Common myeloid progenitor, CD34-positive (primary cell): ENCODE data around the gene ALDH5A1.

ENCODE experiments used
- CTCF ChIA-PET: fragments of 350-600 bp; sonication (Branson Sonifier 250); formaldehyde crosslinking; loops from one replicate; lab custom pipeline; 2021; ENCODE audit warnings: antibody characterized with exemption; lab: Charles Lee
- POLR2A ChIA-PET: fragments of 350-600 bp; sonication (Branson Sonifier 250); formaldehyde crosslinking; loops from one replicate; lab custom pipeline; 2021; ENCODE audit warnings: antibody characterized with exemption; lab: Charles Lee
- DNase-seq, 3 donors: peaks; one replicate each; pipeline versions ENCODE4 v3.0.0 to v3.0.0-alpha.2; 2013
- H3K27ac ChIP-seq, 2 experiments: 1 replicate in 1 of 2; 2 replicates in 1 of 2; pipeline ENCODE4 v1.7.0; 2013; ENCODE audit warnings: inconsistent platforms in 2 of 2, low read length in 2 of 2, mild to moderate bottlenecking in 2 of 2, low read depth in 1 of 2, moderate library complexity in 1 of 2; ENCODE audit not compliant: severe bottlenecking in 2 of 2, insufficient read depth in 1 of 2, poor library complexity in 1 of 2
- H3K27me3 ChIP-seq, 5 experiments: replicated peaks in 2 of 5; 1 replicate in 3 of 5; 2 replicates in 2 of 5; pipeline versions ENCODE4 v1.6.1 to v1.7.0; 2013; ENCODE audit warnings: low read length in 4 of 5, mild to moderate bottlenecking in 2 of 5, moderate library complexity in 2 of 5, inconsistent platforms in 1 of 5; ENCODE audit not compliant: insufficient read depth in 5 of 5, control insufficient read depth in 4 of 5
- H3K36me3 ChIP-seq, 4 experiments: 1 replicate in 2 of 4; 2 replicates in 2 of 4; pipeline versions ENCODE4 v1.6.1 to v1.7.0; 2013; ENCODE audit warnings: low read length in 3 of 4, control low read depth in 1 of 4, mild to moderate bottlenecking in 1 of 4; ENCODE audit not compliant: control insufficient read depth in 4 of 4, insufficient read depth in 4 of 4
- H3K4me1 ChIP-seq, 4 experiments: 1 replicate in 3 of 4; 2 replicates in 1 of 4; pipeline versions ENCODE4 v1.6.1 to v1.7.1; 2013; ENCODE audit warnings: low read length in 3 of 4, mild to moderate bottlenecking in 3 of 4, control low read depth in 1 of 4, inconsistent platforms in 1 of 4, moderate library complexity in 1 of 4; ENCODE audit not compliant: control insufficient read depth in 4 of 4, insufficient read depth in 4 of 4; ENCODE audit errors: control extremely low read depth in 1 of 4
- H3K4me3 ChIP-seq, 7 experiments: 1 replicate in 4 of 7; 2 replicates in 3 of 7; pipeline versions ENCODE4 v1.5.1 to v1.7.0; 2013; ENCODE audit warnings: mild to moderate bottlenecking in 7 of 7, low read length in 6 of 7, moderate library complexity in 6 of 7, inconsistent platforms in 2 of 7, low read depth in 2 of 7, control low read depth in 1 of 7; ENCODE audit not compliant: insufficient read depth in 4 of 7, control insufficient read depth in 1 of 7; ENCODE audit errors: extremely low read depth in 1 of 7
- H3K9me3 ChIP-seq, 5 experiments: 1 replicate in 4 of 5; 2 replicates in 1 of 5; pipeline versions ENCODE4 v1.6.1 to v1.7.1; 2013; ENCODE audit warnings: low read length in 4 of 5, mild to moderate bottlenecking in 2 of 5, inconsistent platforms in 1 of 5, low read depth in 1 of 5, moderate library complexity in 1 of 5; ENCODE audit not compliant: control insufficient read depth in 4 of 5, insufficient read depth in 2 of 5; ENCODE audit errors: control extremely low read depth in 1 of 5
- WGBS: methylation state at CpG from one replicate; pipeline ENCODE4 v1.1.5; 2013; ENCODE audit not compliant: insufficient coverage; 5-methylcytosine and 5-hydroxymethylcytosine counted together

ALDH5A1 gene

GRCh38 chr6:24564081-24564480 lies 69.3 kb downstream of the ALDH5A1 start:
- Histone ChIP-seq H3K9me3 (no peaks in the 10 kb centered on the region), H3K4me1 (no peaks in the 10 kb centered on the region), H3K27me3 (no peaks in the 10 kb centered on the region), H3K27ac (no peak overlapping the region), H3K4me3 (no peak overlapping the region), H3K36me3 (no peaks in the 10 kb centered on the region)
- ChIA-PET CTCF (interaction anchor here (0.8 to 2.0 kb wide), 4 partner anchors 8 to 25 kb away, joined by 3 to 5 read pairs (median 3); no protein-coding TSS in a partner anchor), POLR2A (no interaction called here)
- peak in 1 of 3 donors; percentile 3 for DNase-seq
- 96% methylated on average over 9 of the region's 10 CpGs for WGBS

GRCh38 chr6:24565196-24565595 lies 70.4 kb downstream of the ALDH5A1 start:
- no peaks in the 10 kb centered on the region for H3K4me1 ChIP-seq
- H3K9me3 ChIP-seq: no peaks in the 10 kb centered on the region
- CTCF ChIA-PET: interaction anchor here (0.9 to 2.3 kb wide), 3 partner anchors 12 to 19 kb away, joined by 3 to 14 read pairs (median 3); no protein-coding TSS in a partner anchor
- POLR2A ChIA-PET: no interaction called here
- 94% methylated on average over 2 of the region's 9 CpGs for WGBS
- no peak overlapping the region for H3K4me3 ChIP-seq
- DNase-seq: no peak
- no peak overlapping the region for H3K27ac ChIP-seq
- H3K27me3 ChIP-seq: no peaks in the 10 kb centered on the region
- no peaks in the 10 kb centered on the region for H3K36me3 ChIP-seq

GRCh38 chr6:24566020-24566767 lies 71.4 kb downstream of the ALDH5A1 start:
- Histone ChIP-seq H3K4me3 (no peak overlapping the region), H3K36me3 (no peaks in the 10 kb centered on the region), H3K27me3 (no peaks in the 10 kb centered on the region), H3K27ac (no peak overlapping the region), H3K9me3 (no peaks in the 10 kb centered on the region), H3K4me1 (no peaks in the 10 kb centered on the region)
- no CpG with 5 or more reads among the region's 5 CpGs for WGBS
- POLR2A ChIA-PET: no interaction called here
- CTCF ChIA-PET: interaction anchor here (1.1 to 2.3 kb wide), 2 partner anchors 11 to 15 kb away, joined by 3 to 14 read pairs; no protein-coding TSS in a partner anchor
- DNase-seq: no peak

DNA sequence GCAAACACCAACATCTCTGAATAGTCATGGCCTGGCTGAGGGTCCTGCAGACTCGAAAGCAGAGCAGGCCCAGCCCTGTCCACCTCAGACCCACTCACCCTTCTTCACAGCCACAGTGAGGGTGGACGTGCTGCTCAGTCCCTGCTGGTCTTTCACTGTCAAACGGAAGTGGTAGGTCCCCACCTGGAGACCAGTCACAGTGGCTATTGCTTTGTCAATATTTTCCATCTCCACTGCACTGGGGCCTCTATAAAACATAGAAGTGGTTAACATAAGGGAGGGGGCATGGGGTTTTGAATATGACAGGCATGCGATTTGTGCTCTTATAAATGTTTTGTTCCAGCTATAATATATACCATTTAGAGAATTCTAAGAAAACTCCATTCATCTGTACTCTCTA lies 73.9 kb downstream of the ALDH5A1 start:
- no peaks in the 10 kb centered on the region for H3K4me1 ChIP-seq
- no peaks in the 10 kb centered on the region for H3K9me3 ChIP-seq
- 94% methylated on average over 2 of the region's 4 CpGs for WGBS
- H3K27me3 ChIP-seq: no peaks in the 10 kb centered on the region
- POLR2A ChIA-PET: no interaction called here
- no peak overlapping the region for H3K4me3 ChIP-seq
- H3K27ac ChIP-seq: no peak overlapping the region
- no peak for DNase-seq
- CTCF ChIA-PET: interaction anchor here (1.1 to 2.1 kb wide), 4 partner anchors 11 to 193 kb away, joined by 3 to 10 read pairs (median 5); partner anchors contain the start of genes ACOT13 and TDP2
- H3K36me3 ChIP-seq: no peaks in the 10 kb centered on the region

- no peak overlapping the region for H3K27ac ChIP-seq
- no peaks in the 10 kb centered on the region for H3K36me3 ChIP-seq
- no peak for DNase-seq
- no peaks in the 10 kb centered on the region for H3K27me3 ChIP-seq
- POLR2A ChIA-PET: no interaction called here
- CTCF ChIA-PET: interaction anchor here (0.7 to 2.1 kb wide), 5 partner anchors 9 to 133 kb away, joined by 3 to 10 read pairs (median 4); no protein-coding TSS in a partner anchor
- no peaks in the 10 kb centered on the region for H3K9me3 ChIP-seq
- no peak overlapping the region for H3K4me3 ChIP-seq
- no peaks in the 10 kb centered on the region for H3K4me1 ChIP-seq
- 98% methylated on average over 4 of the region's 5 CpGs for WGBS
Observed at GRCh38 chr6:24569811-24570210, 75.0 kb downstream of the ALDH5A1 start.

DNA sequence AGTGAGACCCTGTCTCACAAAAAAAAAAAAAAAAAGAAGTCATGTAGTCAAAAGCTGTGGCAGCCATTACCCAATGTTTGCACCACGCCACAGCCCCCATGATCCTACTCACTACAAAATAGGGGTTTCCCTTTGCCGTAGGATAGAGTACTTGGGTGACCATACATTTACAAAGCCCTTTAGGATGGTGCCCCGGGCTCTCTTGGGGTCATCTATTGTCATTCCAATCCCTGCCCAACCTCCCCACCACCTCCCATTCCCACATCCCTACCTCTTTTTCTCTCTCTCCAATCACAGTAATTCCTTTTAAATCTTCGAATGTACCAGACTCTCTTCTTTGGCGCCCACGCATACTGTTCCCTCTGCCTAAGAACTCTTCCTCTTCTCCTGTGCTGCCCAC lies 76.6 kb downstream of the ALDH5A1 start:
- Histone ChIP-seq H3K27ac (no peak overlapping the region), H3K36me3 (no peaks in the 10 kb centered on the region), H3K9me3 (no peaks in the 10 kb centered on the region), H3K4me1 (no peaks in the 10 kb centered on the region), H3K4me3 (no peak overlapping the region), H3K27me3 (no peaks in the 10 kb centered on the region)
- POLR2A ChIA-PET: no interaction called here
- 99% methylated on average over 6 of the region's 6 CpGs for WGBS
- CTCF ChIA-PET: interaction anchor here (1.0 to 1.7 kb wide), 4 partner anchors 8 to 96 kb away, joined by 3 to 5 read pairs (median 3); partner anchors contain the start of genes ACOT13 and TDP2
- DNase-seq: no peak

DNA sequence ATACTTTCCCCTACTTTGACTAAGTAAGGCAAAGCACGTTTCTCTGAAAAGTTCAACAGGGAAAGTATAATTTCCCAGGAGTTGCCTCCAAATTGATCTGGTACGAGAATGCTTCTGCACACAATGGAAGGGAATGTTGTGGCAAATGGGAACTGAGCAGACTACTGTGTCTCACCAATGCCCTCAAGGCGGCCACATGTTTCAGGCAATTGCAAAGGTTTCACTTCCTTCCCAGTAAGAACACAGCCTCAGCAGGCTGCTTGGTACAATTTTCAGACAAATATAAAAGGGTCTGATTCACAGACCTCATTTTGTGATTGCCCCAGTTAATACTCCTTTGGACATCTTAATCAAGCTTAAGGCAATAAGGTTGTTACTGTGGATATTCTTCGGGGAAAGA lies 80.0 kb downstream of the ALDH5A1 start:
- WGBS: 93% methylated on average over 3 of the region's 4 CpGs
- CTCF ChIA-PET: interaction anchor here (1.5 kb wide), 1 partner anchor 10 kb away, joined by 4 read pairs; no protein-coding TSS in a partner anchor
- Histone ChIP-seq H3K4me1 (no peaks in the 10 kb centered on the region), H3K4me3 (peak overlapping the region in 1 of 7 experiments; percentile 7), H3K9me3 (no peaks in the 10 kb centered on the region), H3K27ac (no peak overlapping the region), H3K36me3 (no peaks in the 10 kb centered on the region), H3K27me3 (no peaks in the 10 kb centered on the region)
- DNase-seq: no peak
- POLR2A ChIA-PET: no interaction called here
